Esophagus muscularis mucosa (tissue), 4 donors: ENCODE measurements around the gene GSG1.

Source experiments
- EP300 ChIP-seq: sonication (generic); formaldehyde crosslinking; IDR thresholded peaks from one replicate; pipeline ENCODE4 v1.6.1; 2017; ENCODE audit warnings: antibody characterized with exemption
- POLR2A ChIP-seq: fragments of 450-650 bp; IDR thresholded peaks from one replicate; pipeline ENCODE4 v1.6.1; 2017; ENCODE audit warnings: antibody characterized with exemption, moderate library complexity, mild to moderate bottlenecking, low read depth
- TF ChIP-seq, protein P1 (sequence below), 3 experiments: fragments of 200-600 bp in 2 of 3; fragments of 450-650 bp in 1 of 3; sonication (generic) in 2 of 3; IDR thresholded peaks; one replicate each; pipeline ENCODE4 v1.5.1; 2017 to 2019; ENCODE audit warnings: antibody characterized with exemption in 3 of 3, mild to moderate bottlenecking in 2 of 3, moderate library complexity in 1 of 3

DNA sequence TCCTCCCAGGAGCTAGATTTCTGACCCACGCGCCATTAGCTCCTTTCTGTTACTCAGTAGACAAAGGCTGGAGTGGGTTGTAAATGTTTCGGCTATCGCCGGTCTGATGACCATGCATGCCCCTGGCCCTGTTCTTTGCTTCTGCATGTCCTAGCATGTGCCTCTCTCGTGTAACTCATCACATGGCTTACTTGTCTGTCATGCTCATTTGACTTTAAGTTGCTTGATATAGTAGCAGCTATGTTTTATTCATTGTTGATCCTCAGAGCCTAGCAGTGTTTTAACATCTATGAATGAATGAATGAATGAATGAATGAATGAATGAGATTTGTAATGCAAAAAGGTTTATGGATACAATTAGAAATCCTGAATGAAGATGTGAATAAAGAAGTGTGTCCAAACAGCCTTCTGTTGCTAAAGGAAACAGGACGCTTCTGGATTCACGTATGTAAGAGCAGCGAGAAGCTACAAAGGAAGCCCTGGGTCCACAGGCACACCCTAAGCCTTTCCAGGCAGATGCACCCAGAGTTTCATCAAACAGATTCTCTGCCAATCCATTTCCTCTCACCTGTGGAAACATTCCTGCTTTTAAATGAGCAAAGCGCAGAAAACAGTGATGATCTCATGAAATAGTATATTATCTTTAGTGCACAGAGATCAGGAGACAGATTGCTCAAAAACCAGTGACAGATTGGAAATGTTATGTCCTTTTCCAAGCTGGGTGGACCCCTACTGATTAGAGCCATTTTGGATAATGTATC lies 3.4 kb downstream of the GSG1 start:
- TF ChIP-seq POLR2A (no peak), EP300 (no peak)
- TF ChIP-seq, protein P1, sequence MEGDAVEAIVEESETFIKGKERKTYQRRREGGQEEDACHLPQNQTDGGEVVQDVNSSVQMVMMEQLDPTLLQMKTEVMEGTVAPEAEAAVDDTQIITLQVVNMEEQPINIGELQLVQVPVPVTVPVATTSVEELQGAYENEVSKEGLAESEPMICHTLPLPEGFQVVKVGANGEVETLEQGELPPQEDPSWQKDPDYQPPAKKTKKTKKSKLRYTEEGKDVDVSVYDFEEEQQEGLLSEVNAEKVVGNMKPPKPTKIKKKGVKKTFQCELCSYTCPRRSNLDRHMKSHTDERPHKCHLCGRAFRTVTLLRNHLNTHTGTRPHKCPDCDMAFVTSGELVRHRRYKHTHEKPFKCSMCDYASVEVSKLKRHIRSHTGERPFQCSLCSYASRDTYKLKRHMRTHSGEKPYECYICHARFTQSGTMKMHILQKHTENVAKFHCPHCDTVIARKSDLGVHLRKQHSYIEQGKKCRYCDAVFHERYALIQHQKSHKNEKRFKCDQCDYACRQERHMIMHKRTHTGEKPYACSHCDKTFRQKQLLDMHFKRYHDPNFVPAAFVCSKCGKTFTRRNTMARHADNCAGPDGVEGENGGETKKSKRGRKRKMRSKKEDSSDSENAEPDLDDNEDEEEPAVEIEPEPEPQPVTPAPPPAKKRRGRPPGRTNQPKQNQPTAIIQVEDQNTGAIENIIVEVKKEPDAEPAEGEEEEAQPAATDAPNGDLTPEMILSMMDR (IDR thresholded peaks at IDR 0.05) = no peak
